RKO (cell line): ENCODE data around the gene ICA1L.
A peak's percentile ranks its signal among the peaks of the same experiment; 100 is the strongest.
"Not testable (repeated sequence)": the region's sequence is repeated elsewhere in the genome, so short reads cannot be mapped to it uniquely, and the experiment has no call there.

Source experiments
- DNase-seq: peaks from one replicate; pipeline ENCODE4 v3.0.0-alpha.2; 2016; ENCODE audit warnings: low spot score

Gene ICA1L

GRCh38 chr2:202847693-202848524, 23.7 kb downstream of the ICA1L start:
- DNase-seq: no peak

DNA sequence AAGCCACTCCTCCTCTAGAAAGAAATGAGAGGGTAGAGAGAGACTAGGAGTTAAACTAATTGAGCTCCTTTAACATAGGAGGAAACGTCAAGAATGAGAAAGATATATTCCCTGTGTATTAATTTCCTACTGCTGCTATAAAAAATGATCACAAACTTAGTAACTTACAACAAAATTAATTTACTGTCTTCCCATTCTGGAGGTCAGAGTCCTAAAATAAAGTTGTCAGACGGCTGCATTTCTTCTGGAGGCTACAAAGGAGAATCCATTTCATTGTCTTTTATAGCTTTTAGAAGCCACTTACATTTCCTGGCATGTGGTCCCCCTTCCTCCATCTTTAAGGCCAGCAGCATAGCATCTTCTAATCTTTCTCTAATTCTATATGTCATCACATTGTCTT, 26.9 kb downstream of the ICA1L start:
- no peak for DNase-seq

DNA sequence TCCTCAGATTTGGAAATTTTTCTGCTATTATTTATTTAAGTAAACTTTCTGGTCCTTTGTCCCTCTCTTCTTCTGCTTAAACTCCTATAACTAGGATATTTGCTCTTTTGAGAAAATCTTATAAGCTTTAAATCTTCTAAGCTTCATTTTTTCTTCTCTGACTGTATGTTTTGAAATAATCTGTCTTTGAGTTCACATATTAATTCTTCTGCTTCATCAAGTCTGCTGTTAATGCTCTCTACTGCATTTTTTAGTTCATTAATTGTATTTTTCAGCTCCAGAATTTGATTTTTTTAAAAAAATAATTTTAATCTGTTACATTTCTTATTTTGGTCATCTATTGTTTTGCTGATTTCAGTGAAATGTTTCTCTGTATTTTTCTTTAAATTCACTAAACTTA, 28.9 kb downstream of the ICA1L start:
- DNase-seq: no peak

DNA sequence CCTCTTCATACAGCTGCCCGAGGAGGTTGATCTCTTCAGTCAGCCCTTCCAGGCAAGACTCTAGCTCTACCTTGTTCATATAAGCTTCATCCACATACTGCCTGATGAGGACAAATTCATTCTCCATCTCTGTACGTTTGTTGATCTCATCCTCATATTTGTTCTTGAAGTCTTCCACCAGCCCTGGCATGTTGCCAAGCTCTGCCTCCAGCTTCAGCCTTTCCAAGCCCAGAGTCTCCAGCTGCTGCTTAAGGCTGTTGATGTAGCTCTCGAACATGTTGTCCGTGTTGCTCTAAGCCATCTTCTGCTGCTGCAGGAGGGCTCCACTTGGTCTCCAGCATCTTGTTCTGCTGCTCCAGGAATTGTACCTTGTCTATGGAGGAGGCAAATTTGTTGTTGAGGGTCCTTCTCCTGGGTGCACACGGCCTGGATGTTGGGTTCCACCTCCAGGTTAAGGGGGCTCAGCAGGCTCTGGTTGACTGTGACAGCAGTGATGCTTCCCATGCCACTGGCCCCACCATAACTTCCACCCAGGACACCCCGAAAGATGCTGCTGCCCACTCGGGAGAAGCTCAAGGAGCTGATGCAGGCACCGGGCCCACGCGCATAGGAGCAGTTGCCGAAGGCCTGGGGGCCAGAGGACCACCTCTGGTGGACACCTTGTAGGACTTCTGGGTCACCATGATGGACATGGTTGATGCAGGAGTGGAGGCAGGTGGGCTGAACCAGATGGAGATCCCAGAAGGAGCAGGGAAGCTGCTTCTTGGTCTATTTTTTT, 30.3 kb downstream of the ICA1L start:
- no peak for DNase-seq

- peak; percentile 79 for DNase-seq
These were observed 40.0 kb downstream of the ICA1L start for GRCh38 chr2:202831242-202832220.

DNA sequence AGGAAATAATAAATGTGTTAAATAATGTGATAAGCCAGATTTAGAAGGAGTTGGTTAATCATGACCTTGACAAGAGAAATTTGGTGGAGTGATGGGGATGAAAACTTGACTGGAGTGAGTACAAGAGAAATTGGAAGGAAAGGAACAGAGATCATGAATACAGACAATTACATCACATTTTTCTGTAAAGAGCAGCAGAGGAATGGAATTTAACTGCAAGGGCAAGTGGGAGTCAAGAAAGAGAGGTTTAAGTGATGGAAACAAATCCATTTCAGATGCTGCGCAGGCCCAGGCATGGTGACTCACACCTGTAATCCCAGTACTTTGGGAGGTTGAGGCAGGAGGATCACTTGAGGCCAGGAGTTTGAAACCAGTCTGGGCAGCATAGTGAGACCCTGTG, 46.7 kb downstream of the ICA1L start:
- DNase-seq: no peak

DNA sequence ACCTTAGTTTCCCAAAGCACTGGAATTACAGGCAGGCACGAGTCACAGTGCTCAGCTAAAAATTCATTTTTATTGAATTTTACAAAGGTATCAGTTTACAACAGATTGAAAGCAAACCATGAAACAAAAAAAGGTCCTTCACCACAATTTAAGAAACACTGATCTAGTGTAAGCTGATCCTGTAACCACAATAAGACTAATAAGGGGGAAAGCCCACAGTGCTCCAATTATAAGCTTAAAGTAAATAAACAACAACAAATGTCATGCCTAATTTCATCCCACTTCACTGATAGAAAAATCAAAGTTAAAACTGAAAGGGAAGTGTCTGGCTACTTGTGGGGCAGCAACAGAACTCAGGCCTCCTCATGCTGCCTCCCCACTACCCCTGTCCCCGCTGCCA, 49.2 kb downstream of the ICA1L start:
- no peak for DNase-seq

DNA sequence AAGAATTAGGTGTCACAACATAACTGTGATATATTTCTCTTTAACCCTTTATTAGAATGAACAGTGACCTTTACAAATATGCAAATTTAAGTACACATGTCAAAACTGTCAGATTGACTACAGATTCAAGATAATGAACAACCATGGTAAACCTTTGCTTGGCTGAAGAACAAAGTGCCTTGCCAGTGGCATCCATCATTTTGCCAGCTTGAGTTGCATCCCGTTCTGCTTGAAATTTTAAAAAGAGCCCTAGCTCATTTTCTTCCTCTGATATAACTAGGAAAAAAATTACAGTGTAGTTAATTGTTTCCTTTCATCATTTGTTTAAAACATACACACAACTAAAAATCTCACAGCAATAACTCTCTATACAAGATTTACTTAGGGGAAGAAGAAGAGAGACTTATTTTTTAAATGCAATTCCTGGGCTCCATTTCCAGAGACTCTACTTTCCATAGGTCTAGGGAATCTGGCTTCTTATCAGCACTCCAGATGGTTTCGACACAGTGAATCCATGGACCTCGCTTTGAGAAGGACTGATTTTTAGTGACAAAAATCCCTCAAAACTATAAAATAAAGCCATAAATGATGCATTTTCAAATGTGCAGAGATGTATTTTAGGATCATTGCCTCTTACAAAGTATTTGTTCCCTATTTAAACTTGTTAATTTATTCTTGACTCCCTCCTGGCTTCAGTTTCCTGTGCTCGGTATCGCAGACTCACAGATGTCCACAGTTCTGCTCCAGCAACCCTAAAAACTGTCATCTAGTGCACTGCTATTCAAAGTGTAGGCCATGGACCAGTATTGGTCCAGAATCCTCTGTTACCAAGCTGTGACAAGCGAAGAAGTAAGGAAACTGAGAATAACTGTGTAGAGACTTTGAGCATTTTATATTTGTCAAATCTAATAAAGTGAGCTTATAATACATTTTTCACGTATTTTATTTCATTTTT, 50.1 kb downstream of the ICA1L start:
- DNase-seq: no peak

DNA sequence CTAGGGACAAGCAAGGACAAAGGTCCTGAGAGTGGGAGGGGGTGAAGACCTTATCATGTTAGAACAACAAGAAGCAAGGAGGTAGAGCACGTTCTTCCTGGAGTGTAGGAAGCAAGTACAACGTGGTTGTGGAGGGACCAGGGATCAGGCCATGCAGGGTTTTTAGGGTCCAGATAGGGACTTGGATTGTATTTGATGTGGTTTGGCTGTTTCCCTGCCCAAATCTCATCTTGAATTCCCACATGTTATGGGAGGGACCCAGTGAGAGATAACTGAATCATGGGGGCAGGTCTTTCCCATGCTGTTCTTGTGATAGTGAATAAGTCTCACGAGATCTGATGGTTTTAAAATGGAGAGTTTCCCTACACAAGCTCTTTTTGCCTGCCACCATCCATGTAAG, 53.2 kb downstream of the ICA1L start:
- DNase-seq: no peak

- DNase-seq: no peak
These were observed 53.8 kb downstream of the ICA1L start for GRCh38 chr2:202817771-202818170.

DNA sequence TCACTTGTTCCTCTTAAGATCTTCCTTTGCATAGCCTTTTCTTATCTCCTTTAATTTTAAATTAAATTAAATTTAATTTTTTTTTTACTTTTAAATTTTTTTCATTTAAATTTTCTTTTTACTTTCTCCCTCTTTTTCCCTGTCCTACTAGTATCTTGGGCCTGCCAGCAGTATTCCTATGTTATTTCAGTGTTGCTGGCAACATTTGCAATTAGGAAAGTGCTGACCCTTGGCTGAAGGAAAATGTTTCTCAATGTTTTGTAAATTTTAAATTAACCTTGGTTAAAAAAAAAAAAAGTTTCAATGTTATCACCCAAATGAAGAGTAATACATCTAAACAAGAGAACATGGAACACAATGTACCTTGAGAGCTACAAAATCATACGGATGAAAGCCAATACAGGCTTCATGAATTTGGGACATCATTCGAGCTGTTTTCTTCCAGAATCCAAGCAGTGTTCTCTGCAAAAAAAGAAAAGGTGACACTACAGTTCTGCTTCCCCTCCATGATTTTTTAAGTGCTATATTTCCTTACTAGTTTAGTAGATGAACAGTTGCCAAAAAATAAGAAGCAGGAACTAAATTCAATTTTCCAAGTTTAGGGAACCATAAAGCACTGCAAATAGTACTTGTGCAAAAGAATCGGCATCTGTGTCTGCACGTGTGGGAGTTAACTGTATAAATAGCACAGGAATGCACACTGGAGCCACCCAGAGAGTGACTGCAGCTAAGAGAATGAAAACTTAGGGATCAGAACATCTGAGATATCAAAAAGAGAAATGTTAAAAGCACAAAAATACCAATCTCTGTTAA, 55.8 kb downstream of the ICA1L start:
- no peak for DNase-seq

DNA sequence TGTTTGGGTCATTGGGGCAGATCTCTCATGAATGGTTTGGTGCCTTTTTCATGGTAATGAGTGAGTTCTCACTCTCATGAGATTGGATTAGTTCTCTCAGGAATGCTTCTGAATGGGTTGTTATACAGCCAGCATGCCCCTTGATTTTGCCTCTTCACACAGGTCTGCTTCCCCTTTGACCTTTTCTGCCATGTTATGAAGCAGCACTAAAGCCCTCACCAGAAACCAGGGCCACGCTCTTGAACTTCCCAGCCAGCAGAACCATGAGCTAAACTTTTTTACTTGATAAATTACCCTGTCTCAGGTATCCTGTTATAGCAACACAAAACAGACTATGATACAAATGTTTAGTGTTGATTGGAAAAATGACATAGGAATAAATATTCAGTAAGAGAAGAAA, 57.3 kb downstream of the ICA1L start:
- DNase-seq: no peak

GRCh38 chr2:202813387-202813786, 58.2 kb downstream of the ICA1L start:
- no peak for DNase-seq

GRCh38 chr2:202808754-202809153, 62.8 kb downstream of the ICA1L start:
- no peak for DNase-seq

DNA sequence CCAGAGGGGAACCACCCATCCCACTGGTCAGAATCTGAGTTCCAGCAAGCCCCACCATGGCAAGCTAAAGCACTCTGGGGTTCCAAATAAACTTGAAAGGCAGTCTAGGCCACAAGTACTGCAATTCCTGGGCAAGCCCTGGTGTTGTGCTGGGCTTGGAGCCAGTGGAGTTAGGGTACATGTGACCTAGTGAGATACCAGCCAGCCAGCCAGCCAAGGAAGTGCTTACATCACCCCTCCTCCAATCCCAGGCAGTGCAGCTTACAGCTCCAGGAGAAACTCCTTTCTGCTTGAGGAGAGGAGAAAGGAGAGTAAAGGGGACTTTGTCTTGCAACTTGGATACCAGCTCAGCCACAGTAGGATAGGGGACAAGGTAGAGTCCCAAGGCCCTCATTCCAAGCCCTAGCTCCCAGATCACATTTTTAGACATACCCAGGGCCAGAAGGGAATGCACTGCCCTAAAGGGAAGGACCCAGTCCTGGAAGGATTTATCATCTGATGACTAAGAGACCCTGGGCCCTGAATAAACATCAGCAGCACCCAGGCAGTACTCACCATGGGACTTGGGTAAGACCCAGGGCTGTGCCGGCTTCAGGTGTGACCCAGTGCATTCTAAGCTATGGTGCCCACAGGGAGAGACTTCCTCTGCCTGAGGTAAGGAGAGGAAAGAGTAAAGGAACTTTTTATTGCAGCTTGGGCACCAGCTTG, 64.0 kb downstream of the ICA1L start:
- not testable (repeated sequence) for DNase-seq

- DNase-seq: not testable (repeated sequence)
These were observed 65.7 kb downstream of the ICA1L start for GRCh38 chr2:202805911-202806310.

DNA sequence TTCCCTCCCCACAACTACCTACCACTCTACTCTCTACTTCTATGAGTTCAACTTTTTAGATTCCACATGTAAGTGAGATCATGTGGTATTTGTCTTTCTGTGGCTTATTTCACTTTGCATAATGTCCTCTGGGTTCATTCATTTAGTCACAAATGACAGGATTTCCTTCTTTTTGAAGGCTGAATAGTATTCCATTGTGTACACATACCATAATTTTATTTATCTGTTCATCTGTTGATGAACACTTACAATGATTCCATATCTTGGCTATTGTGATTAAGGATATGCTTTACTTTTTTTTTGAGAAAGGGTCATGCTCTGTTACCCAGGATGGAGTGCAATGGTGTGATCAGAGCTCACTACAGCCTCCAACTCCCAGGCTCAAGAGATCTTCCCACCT, 73.6 kb downstream of the ICA1L start:
- DNase-seq: no peak

- DNase-seq: no peak
These were observed 80.9 kb downstream of the ICA1L start for GRCh38 chr2:202790676-202791075.

DNA sequence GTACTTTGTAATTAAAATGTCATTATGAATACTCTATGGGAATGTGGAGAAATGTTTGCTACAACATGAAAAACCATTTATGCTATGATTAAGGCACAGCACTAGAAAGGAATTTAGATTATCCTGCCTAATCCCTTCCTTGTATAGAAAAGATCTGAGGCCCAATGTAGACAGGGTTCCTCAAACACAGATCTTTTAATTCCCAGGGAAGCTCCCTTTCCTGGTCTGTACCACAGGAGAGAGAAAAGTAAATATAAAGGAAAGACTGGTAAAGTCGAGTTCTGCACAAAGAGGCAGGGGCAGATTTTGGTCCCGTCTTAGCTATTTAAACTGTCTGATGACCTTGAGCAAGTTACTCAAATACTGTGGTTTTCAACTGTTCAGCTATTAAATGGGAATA, 84.7 kb downstream of the ICA1L start:
- no peak for DNase-seq
